K562 (cell line): Measurements from ENCODE around the gene FFAR1. TPM values are rescaled to one million over a fixed set of nuclear protein-coding genes. Genes with fewer than 3 reads are reported as not detected.

Experiments
- HEY1 ChIP-seq: fragments of 250-450 bp; sonication (Bioruptor Pico); IDR thresholded peaks from 2 replicates; pipeline ENCODE4 v1.5.0; 2020; ENCODE audit warnings: mild to moderate bottlenecking, moderate library complexity, borderline replicate concordance
- MTA3 ChIP-seq: fragments of 450-650 bp; formaldehyde crosslinking; IDR thresholded peaks from 2 replicates; pipeline ENCODE4 v1.6.1; 2017; ENCODE audit warnings: mild to moderate bottlenecking, borderline replicate concordance
- NUFIP1 ChIP-seq: fragments of 450-650 bp; IDR thresholded peaks from 2 replicates; pipeline ENCODE4 v1.6.1; 2018; ENCODE audit not compliant: partially characterized antibody
- RBM25 ChIP-seq: fragments of 200-400 bp; formaldehyde crosslinking; IDR thresholded peaks from 2 replicates; pipeline ENCODE4 v1.6.1; 2018; ENCODE audit warnings: low read length, low read depth, moderate library complexity; ENCODE audit not compliant: severe bottlenecking
- TFAP4 ChIP-seq: sonication (generic); formaldehyde crosslinking; IDR thresholded peaks from 2 replicates; pipeline ENCODE4 v1.8.0; 2022; ENCODE audit warnings: missing genetic modification reagents, mild to moderate bottlenecking, moderate library complexity, borderline replicate concordance
- polyA plus RNA-seq, 8 experiments: library from polyadenylated mRNA; depleted of rRNA in 4 of 8; stranded (reverse) in 5 of 8; unstranded in 3 of 8; fragments of >200 nt; fragmentation: Nextera tagmentation in 2 of 8; fragmentation: Illumina TruSeq in 1 of 8; extraction: Ambion mirVana in 2 of 8; extraction: Trizol in 1 of 8; gene quantifications; 2 replicates each; pipeline versions ENCODE4 v1.2.1 to v1.2.3, GENCODE V29; 2011 to 2014; ENCODE audit warnings: inconsistent platforms in 1 of 8, missing spikeins in 1 of 8
- total RNA-seq, 7 experiments: library from RNA; depleted of rRNA in 6 of 7; stranded (reverse); fragments of >200 nt in 6 of 7; fragmentation: Illumina TruSeq in 2 of 7; extraction: Trizol in 2 of 7; gene quantifications; 2 replicates each; pipeline versions ENCODE4 v1.2.1 to v1.2.3, GENCODE V29; 2011 to 2021; ENCODE audit warnings: low replicate concordance in 1 of 7
- TF ChIP-seq, protein P1 (sequence below), 2 experiments: fragments of 450-650 bp in 1 of 2; sonication (generic) in 1 of 2; formaldehyde crosslinking in 1 of 2; IDR thresholded peaks; 2 replicates each; pipeline versions ENCODE4 v1.7.1 to v1.9.0; 2016 to 2022; ENCODE audit warnings: inconsistent platforms in 1 of 2, mild to moderate bottlenecking in 1 of 2, missing genetic modification reagents in 1 of 2
- TF ChIP-seq, protein P2 (sequence below): sonication (generic); formaldehyde crosslinking; IDR thresholded peaks from 2 replicates; pipeline ENCODE4 v1.8.1; 2023; ENCODE audit warnings: mild to moderate bottlenecking, missing genetic modification reagents
- TF ChIP-seq, protein P3 (sequence below): fragments of 250-450 bp; sonication (Bioruptor Pico); IDR thresholded peaks from 2 replicates; pipeline ENCODE4 v1.4.0; 2020; ENCODE audit warnings: mild to moderate bottlenecking, moderate library complexity, borderline replicate concordance

FFAR1 gene
- total and polyA plus RNA-seq, 9 of the 15 experiments (the other 6 are each of a cell fraction or from before 2014, with no cell fraction given), result not detected

DNA sequence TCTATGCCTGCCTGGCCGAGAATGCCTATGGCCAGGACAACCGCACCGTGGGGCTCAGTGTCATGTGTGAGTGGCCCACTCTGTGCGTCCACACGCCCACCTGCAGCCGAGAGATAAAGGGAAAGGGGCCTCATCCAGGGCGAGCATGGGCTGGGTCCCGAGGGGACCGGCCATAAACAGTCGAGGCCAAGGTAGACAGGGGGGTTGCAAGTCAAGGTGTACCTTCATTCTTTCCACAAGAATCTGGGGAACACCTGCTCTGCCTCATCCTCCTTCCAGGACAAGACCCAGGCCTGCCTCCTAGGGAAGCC lies 47.4 kb upstream of the FFAR1 start (continued):
- TF ChIP-seq, protein P1, sequence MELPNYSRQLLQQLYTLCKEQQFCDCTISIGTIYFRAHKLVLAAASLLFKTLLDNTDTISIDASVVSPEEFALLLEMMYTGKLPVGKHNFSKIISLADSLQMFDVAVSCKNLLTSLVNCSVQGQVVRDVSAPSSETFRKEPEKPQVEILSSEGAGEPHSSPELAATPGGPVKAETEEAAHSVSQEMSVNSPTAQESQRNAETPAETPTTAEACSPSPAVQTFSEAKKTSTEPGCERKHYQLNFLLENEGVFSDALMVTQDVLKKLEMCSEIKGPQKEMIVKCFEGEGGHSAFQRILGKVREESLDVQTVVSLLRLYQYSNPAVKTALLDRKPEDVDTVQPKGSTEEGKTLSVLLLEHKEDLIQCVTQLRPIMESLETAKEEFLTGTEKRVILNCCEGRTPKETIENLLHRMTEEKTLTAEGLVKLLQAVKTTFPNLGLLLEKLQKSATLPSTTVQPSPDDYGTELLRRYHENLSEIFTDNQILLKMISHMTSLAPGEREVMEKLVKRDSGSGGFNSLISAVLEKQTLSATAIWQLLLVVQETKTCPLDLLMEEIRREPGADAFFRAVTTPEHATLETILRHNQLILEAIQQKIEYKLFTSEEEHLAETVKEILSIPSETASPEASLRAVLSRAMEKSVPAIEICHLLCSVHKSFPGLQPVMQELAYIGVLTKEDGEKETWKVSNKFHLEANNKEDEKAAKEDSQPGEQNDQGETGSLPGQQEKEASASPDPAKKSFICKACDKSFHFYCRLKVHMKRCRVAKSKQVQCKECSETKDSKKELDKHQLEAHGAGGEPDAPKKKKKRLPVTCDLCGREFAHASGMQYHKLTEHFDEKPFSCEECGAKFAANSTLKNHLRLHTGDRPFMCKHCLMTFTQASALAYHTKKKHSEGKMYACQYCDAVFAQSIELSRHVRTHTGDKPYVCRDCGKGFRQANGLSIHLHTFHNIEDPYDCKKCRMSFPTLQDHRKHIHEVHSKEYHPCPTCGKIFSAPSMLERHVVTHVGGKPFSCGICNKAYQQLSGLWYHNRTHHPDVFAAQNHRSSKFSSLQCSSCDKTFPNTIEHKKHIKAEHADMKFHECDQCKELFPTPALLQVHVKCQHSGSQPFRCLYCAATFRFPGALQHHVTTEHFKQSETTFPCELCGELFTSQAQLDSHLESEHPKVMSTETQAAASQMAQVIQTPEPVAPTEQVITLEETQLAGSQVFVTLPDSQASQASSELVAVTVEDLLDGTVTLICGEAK (IDR thresholded peaks at IDR 0.05), result no peak
- TF ChIP-seq, protein P1 (CRISPR knock-in tag; IDR thresholded peaks at IDR 0.05), result no peak
- 0 out of 2 replicates have a peak, but pooled peaks have one; percentile 6 for TF ChIP-seq MTA3
- no peak for TF ChIP-seq HEY1
- TF ChIP-seq, protein P2, sequence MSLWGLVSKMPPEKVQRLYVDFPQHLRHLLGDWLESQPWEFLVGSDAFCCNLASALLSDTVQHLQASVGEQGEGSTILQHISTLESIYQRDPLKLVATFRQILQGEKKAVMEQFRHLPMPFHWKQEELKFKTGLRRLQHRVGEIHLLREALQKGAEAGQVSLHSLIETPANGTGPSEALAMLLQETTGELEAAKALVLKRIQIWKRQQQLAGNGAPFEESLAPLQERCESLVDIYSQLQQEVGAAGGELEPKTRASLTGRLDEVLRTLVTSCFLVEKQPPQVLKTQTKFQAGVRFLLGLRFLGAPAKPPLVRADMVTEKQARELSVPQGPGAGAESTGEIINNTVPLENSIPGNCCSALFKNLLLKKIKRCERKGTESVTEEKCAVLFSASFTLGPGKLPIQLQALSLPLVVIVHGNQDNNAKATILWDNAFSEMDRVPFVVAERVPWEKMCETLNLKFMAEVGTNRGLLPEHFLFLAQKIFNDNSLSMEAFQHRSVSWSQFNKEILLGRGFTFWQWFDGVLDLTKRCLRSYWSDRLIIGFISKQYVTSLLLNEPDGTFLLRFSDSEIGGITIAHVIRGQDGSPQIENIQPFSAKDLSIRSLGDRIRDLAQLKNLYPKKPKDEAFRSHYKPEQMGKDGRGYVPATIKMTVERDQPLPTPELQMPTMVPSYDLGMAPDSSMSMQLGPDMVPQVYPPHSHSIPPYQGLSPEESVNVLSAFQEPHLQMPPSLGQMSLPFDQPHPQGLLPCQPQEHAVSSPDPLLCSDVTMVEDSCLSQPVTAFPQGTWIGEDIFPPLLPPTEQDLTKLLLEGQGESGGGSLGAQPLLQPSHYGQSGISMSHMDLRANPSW (CRISPR knock-in tag), result no peak
- TF ChIP-seq TFAP4 (CRISPR knock-in tag), result peak; percentile 39; the same call in 1 of the 2 replicates
- no peak for TF ChIP-seq RBM25
- no peak for TF ChIP-seq NUFIP1
- TF ChIP-seq, protein P3, sequence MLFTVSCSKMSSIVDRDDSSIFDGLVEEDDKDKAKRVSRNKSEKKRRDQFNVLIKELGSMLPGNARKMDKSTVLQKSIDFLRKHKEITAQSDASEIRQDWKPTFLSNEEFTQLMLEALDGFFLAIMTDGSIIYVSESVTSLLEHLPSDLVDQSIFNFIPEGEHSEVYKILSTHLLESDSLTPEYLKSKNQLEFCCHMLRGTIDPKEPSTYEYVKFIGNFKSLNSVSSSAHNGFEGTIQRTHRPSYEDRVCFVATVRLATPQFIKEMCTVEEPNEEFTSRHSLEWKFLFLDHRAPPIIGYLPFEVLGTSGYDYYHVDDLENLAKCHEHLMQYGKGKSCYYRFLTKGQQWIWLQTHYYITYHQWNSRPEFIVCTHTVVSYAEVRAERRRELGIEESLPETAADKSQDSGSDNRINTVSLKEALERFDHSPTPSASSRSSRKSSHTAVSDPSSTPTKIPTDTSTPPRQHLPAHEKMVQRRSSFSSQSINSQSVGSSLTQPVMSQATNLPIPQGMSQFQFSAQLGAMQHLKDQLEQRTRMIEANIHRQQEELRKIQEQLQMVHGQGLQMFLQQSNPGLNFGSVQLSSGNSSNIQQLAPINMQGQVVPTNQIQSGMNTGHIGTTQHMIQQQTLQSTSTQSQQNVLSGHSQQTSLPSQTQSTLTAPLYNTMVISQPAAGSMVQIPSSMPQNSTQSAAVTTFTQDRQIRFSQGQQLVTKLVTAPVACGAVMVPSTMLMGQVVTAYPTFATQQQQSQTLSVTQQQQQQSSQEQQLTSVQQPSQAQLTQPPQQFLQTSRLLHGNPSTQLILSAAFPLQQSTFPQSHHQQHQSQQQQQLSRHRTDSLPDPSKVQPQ, result no peak
